Neural cell (in vitro differentiated cells): ENCODE results near the gene AJUBA.

Experiments used
- EP300 ChIP-seq: fragments of 450-650 bp; conservative IDR thresholded peaks from 2 replicates; pipeline ENCODE4 v1.6.1; 2014; ENCODE audit warnings: antibody characterized with exemption, mild to moderate bottlenecking, moderate library complexity; ENCODE audit not compliant: poor library complexity, severe bottlenecking
- EZH2 ChIP-seq: fragments of 200-600, 300-800 bp; shearing (Covaris generic), sonication (generic); IDR thresholded peaks from 2 replicates; pipeline ENCODE4 v1.6.1; 2014; ENCODE audit warnings: antibody characterized with exemption, low read length, borderline replicate concordance, mild to moderate bottlenecking; ENCODE audit not compliant: insufficient read depth, poor library complexity, severe bottlenecking
- MXI1 ChIP-seq: fragments of 450-650 bp; conservative IDR thresholded peaks from 2 replicates; pipeline ENCODE4 v1.6.1; 2014; ENCODE audit warnings: antibody characterized with exemption, mild to moderate bottlenecking; ENCODE audit not compliant: poor library complexity, severe bottlenecking
- POLR2AphosphoS5 ChIP-seq: IDR thresholded peaks from 2 replicates; pipeline ENCODE4 v1.6.1; 2012
- RAD21 ChIP-seq: fragments of 450-650 bp; conservative IDR thresholded peaks from 2 replicates; pipeline ENCODE4 v1.6.1; 2014; ENCODE audit warnings: antibody characterized with exemption, mild to moderate bottlenecking, moderate library complexity
- SMC3 ChIP-seq: fragments of 450-650 bp; conservative IDR thresholded peaks from 2 replicates; pipeline ENCODE4 v1.6.1; 2014; ENCODE audit warnings: antibody characterized with exemption, mild to moderate bottlenecking, moderate library complexity; ENCODE audit not compliant: poor library complexity
- TAF1 ChIP-seq: IDR thresholded peaks from 2 replicates; pipeline ENCODE4 v1.6.1; 2012; ENCODE audit warnings: low read depth
- TF ChIP-seq, protein P1 (sequence below): fragments of 450-650 bp; IDR thresholded peaks from 2 replicates; pipeline ENCODE4 v1.5.1; 2014; ENCODE audit warnings: antibody characterized with exemption, mild to moderate bottlenecking, moderate library complexity; ENCODE audit not compliant: poor library complexity, severe bottlenecking
- TF ChIP-seq, protein P2 (sequence below): IDR thresholded peaks from 2 replicates; pipeline ENCODE4 v1.6.1; 2012; ENCODE audit warnings: borderline replicate concordance

DNA sequence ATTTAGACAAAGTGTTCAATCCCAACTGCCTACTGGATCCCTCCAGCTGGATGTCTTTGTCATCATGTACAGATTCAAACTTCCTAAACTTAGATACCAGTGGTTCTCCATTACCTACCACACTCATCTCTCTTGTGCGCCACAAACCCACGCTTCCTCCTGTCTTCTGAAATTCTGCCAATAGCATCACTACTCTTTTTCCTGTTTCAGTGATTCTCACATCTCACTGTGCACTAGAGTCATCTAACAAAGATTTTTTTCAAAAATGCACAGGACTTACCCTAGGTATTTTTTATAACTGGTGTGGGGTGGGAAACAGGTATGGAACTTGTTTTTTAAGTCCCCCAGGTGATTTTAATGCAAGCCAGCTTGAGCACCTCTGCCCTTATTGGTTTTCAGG, 46.4 kb upstream of the AJUBA start:
- TF ChIP-seq, protein P1, sequence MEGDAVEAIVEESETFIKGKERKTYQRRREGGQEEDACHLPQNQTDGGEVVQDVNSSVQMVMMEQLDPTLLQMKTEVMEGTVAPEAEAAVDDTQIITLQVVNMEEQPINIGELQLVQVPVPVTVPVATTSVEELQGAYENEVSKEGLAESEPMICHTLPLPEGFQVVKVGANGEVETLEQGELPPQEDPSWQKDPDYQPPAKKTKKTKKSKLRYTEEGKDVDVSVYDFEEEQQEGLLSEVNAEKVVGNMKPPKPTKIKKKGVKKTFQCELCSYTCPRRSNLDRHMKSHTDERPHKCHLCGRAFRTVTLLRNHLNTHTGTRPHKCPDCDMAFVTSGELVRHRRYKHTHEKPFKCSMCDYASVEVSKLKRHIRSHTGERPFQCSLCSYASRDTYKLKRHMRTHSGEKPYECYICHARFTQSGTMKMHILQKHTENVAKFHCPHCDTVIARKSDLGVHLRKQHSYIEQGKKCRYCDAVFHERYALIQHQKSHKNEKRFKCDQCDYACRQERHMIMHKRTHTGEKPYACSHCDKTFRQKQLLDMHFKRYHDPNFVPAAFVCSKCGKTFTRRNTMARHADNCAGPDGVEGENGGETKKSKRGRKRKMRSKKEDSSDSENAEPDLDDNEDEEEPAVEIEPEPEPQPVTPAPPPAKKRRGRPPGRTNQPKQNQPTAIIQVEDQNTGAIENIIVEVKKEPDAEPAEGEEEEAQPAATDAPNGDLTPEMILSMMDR, result no peak
- TF ChIP-seq POLR2AphosphoS5 (no peak), EP300 (no peak), MXI1 (no peak), RAD21 (no peak), EZH2 (no peak), TAF1 (no peak), SMC3 (no peak)
- TF ChIP-seq, protein P2, sequence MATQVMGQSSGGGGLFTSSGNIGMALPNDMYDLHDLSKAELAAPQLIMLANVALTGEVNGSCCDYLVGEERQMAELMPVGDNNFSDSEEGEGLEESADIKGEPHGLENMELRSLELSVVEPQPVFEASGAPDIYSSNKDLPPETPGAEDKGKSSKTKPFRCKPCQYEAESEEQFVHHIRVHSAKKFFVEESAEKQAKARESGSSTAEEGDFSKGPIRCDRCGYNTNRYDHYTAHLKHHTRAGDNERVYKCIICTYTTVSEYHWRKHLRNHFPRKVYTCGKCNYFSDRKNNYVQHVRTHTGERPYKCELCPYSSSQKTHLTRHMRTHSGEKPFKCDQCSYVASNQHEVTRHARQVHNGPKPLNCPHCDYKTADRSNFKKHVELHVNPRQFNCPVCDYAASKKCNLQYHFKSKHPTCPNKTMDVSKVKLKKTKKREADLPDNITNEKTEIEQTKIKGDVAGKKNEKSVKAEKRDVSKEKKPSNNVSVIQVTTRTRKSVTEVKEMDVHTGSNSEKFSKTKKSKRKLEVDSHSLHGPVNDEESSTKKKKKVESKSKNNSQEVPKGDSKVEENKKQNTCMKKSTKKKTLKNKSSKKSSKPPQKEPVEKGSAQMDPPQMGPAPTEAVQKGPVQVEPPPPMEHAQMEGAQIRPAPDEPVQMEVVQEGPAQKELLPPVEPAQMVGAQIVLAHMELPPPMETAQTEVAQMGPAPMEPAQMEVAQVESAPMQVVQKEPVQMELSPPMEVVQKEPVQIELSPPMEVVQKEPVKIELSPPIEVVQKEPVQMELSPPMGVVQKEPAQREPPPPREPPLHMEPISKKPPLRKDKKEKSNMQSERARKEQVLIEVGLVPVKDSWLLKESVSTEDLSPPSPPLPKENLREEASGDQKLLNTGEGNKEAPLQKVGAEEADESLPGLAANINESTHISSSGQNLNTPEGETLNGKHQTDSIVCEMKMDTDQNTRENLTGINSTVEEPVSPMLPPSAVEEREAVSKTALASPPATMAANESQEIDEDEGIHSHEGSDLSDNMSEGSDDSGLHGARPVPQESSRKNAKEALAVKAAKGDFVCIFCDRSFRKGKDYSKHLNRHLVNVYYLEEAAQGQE, result no peak
